IMR-90 (cell line): ENCODE measurements around the gene RHOC. TPM values are rescaled to one million over a fixed set of nuclear protein-coding genes. Genes with fewer than 3 reads are reported as not detected.

Experiments
- ATAC-seq: fragments of 200-7000 bp; cut with Tn5 transposase; 2 replicates; pipeline ENCODE4 v1.9.1; 2020; ENCODE audit warnings: low read depth, mild to moderate bottlenecking, moderate library complexity
- BruUV-seq: library from RNA; stranded (reverse); fragments of 400-500 nt; replicated peaks from 2 replicates; lab custom pipeline; 2021; lab: Mats Ljungman, UMichigan
- CTCF ChIA-PET: fragments of 300-600 bp; formaldehyde crosslinking; extraction: SDS; loops from one replicate; lab custom pipeline; 2021; ENCODE audit warnings: antibody characterized with exemption; lab: Yijun Ruan, JAX
- POLR2A ChIA-PET: fragments of 300-600 bp; sonication (Branson Sonifier 250); formaldehyde crosslinking; loops from one replicate; lab custom pipeline; 2022; ENCODE audit warnings: antibody characterized with exemption; ENCODE audit not compliant: unreplicated experiment; lab: Charles Lee
- DNase-seq: peaks from one replicate; pipeline ENCODE4 v3.0.0; 2013
- H2AFZ ChIP-seq: replicated peaks from 2 replicates; pipeline ENCODE3; 2013; ENCODE audit warnings: low read length, mild to moderate bottlenecking; ENCODE audit not compliant: poor library complexity
- H2AK5ac ChIP-seq: 2 replicates; pipeline ENCODE4 v1.6.1; 2013; ENCODE audit warnings: low read depth, low read length, inconsistent platforms
- H2AK9ac ChIP-seq: replicated peaks from 2 replicates; pipeline ENCODE3; 2013; ENCODE audit warnings: mild to moderate bottlenecking, low read depth, low read length, moderate library complexity; ENCODE audit not compliant: poor library complexity
- H2BK120ac ChIP-seq: 2 replicates; pipeline ENCODE4 v1.6.1; 2013; ENCODE audit warnings: low read depth, low read length, inconsistent platforms
- H2BK15ac ChIP-seq: 3 replicates; pipeline ENCODE4 v1.6.1; 2013; ENCODE audit warnings: low read depth, low read length, inconsistent platforms
- H2BK20ac ChIP-seq: 2 replicates; pipeline ENCODE4 v1.6.1; 2013; ENCODE audit warnings: low read depth, mild to moderate bottlenecking, inconsistent platforms, low read length, moderate library complexity
- H2BK5ac ChIP-seq: 2 replicates; pipeline ENCODE4 v1.6.1; 2013; ENCODE audit warnings: mild to moderate bottlenecking, low read depth, low read length, inconsistent platforms; ENCODE audit not compliant: poor library complexity, severe bottlenecking
- H3K14ac ChIP-seq: replicated peaks from 2 replicates; pipeline ENCODE4 v1.6.1; 2013; ENCODE audit warnings: low read depth, low read length, inconsistent platforms
- H3K18ac ChIP-seq: 2 replicates; pipeline ENCODE4 v1.6.1; 2013; ENCODE audit warnings: low read depth, low read length, control low read depth
- H3K23ac ChIP-seq: 2 replicates; pipeline ENCODE4 v1.6.1; 2013; ENCODE audit warnings: low read depth, low read length, inconsistent platforms
- H3K27ac ChIP-seq: 2 replicates; pipeline ENCODE4 v1.5.1; 2013; ENCODE audit warnings: mild to moderate bottlenecking, control low read depth, low read length; ENCODE audit not compliant: insufficient read depth
- H3K27me3 ChIP-seq: 2 replicates; pipeline ENCODE4 v1.6.1; 2013; ENCODE audit warnings: low read length; ENCODE audit not compliant: control insufficient read depth, insufficient read depth
- H3K36me3 ChIP-seq: 2 replicates; pipeline ENCODE4 v1.6.1; 2013; ENCODE audit warnings: low read length, mixed read lengths; ENCODE audit not compliant: control insufficient read depth, insufficient read depth
- H3K4ac ChIP-seq: 2 replicates; pipeline ENCODE4 v1.6.1; 2013; ENCODE audit warnings: low read depth, low read length, inconsistent platforms
- H3K4me1 ChIP-seq: 2 replicates; pipeline ENCODE4 v1.6.1; 2013; ENCODE audit warnings: low read length, mixed read lengths; ENCODE audit not compliant: control insufficient read depth, insufficient read depth
- H3K4me2 ChIP-seq: 2 replicates; pipeline ENCODE4 v1.6.1; 2013; ENCODE audit warnings: low read depth, mild to moderate bottlenecking, control low read depth, low read length, moderate library complexity
- H3K4me3 ChIP-seq: 2 replicates; pipeline ENCODE4 v1.5.1; 2013; ENCODE audit warnings: low read depth, mild to moderate bottlenecking, control low read depth, low read length, moderate library complexity; ENCODE audit not compliant: insufficient read depth
- H3K56ac ChIP-seq: 2 replicates; pipeline ENCODE4 v1.6.1; 2013; ENCODE audit warnings: low read length, inconsistent platforms; ENCODE audit not compliant: insufficient read depth; ENCODE audit errors: extremely low read depth
- H3K79me1 ChIP-seq, 2 experiments: 2 replicates each; pipeline ENCODE4 v1.6.1; 2013; ENCODE audit warnings: low read length in 2 of 2, inconsistent platforms in 1 of 2, low read depth in 1 of 2
- H3K9ac ChIP-seq: 2 replicates; pipeline ENCODE4 v1.6.1; 2013; ENCODE audit warnings: low read depth, low read length, control low read depth
- H3K9me1 ChIP-seq: 2 replicates; pipeline ENCODE4 v1.6.1; 2013; ENCODE audit warnings: low read length, inconsistent platforms; ENCODE audit not compliant: insufficient read depth
- H3K9me3 ChIP-seq: 2 replicates; pipeline ENCODE4 v1.6.1; 2013; ENCODE audit warnings: low read length; ENCODE audit not compliant: control insufficient read depth, insufficient read depth
- H4K20me1 ChIP-seq: 2 replicates; pipeline ENCODE4 v1.6.1; 2013; ENCODE audit warnings: low read length, inconsistent platforms; ENCODE audit not compliant: insufficient read depth
- H4K5ac ChIP-seq: 2 replicates; pipeline ENCODE4 v1.6.1; 2013; ENCODE audit warnings: mild to moderate bottlenecking, low read depth, low read length, control low read depth
- H4K8ac ChIP-seq, 2 experiments: 2 replicates each; pipeline ENCODE4 v1.6.1; 2013; ENCODE audit warnings: low read depth in 2 of 2, low read length in 2 of 2, control low read depth in 1 of 2, inconsistent platforms in 1 of 2
- H4K91ac ChIP-seq: 2 replicates; pipeline ENCODE4 v1.6.1; 2013; ENCODE audit warnings: low read depth, low read length, inconsistent platforms; ENCODE audit not compliant: insufficient read depth
- NFE2L2 ChIP-seq: fragments of 150-350 bp; IDR thresholded peaks from 2 replicates; pipeline ENCODE4 v1.6.1; 2016; ENCODE audit warnings: low read depth, mild to moderate bottlenecking, low read length
- WGBS, 2 experiments: methylation state at CpG; one replicate each; pipeline versions ENCODE4 v1.1.5 to v1.1.7; 2013; ENCODE audit warnings: missing lambda C conversion rate in 2 of 2; ENCODE audit not compliant: insufficient read length in 1 of 2; ENCODE audit errors: extremely low coverage in 2 of 2; 5-methylcytosine and 5-hydroxymethylcytosine counted together
- dilution Hi-C: fragments of 300-500 bp; cut with HindIII; formaldehyde crosslinking; loops from one replicate; pipeline ENCODE4 v1.14.3; 2018; ENCODE audit warnings: low sequenced_read_pairs; ENCODE audit not compliant: unreplicated experiment
- in situ Hi-C: fragments of 300-500 bp; cut with MboI; formaldehyde crosslinking; loops from 3 replicates; pipeline ENCODE4 v1.14.3; 2019; ENCODE audit warnings: low sequenced_read_pairs, inconsistent platforms, mixed read lengths
- intact Hi-C: fragments of 100-400 bp; cut with micrococcal nuclease; formaldehyde crosslinking; loops from 2 replicates; pipeline ENCODE4 v1.10.0; 2022
- polyA plus RNA-seq, 3 experiments: library from polyadenylated mRNA; depleted of rRNA; stranded (reverse); fragments of >200 nt; gene quantifications; 2 replicates each; pipeline ENCODE4 v1.2.3, GENCODE V29; 2012; ENCODE audit warnings: low replicate concordance in 1 of 3
- total RNA-seq: library from RNA; depleted of rRNA; stranded (reverse); fragments of >200 nt; gene quantifications from 2 replicates; pipeline ENCODE4 v1.2.3, GENCODE V29; 2012

The RHOC gene
- total and polyA plus RNA-seq, 2 of the 4 experiments (the other 2 are of a cell fraction): 764 to 839 TPM

- H4K91ac ChIP-seq: no peak overlapping the region
- H3K18ac ChIP-seq: no peak overlapping the region
- H3K27ac ChIP-seq: no peak overlapping the region
- no TSS peak for BruUV-seq
- H2BK5ac ChIP-seq: no peak overlapping the region
- H3K36me3 ChIP-seq: peaks cover 17% of the 10 kb centered on the region
- no peak overlapping the region for H4K8ac ChIP-seq
- peaks cover 21 to 66% of the 10 kb centered on the region in 2 experiments for H3K79me1 ChIP-seq
- peaks cover 15% of the 10 kb centered on the region; the same call in 1 of the 2 replicates for H4K20me1 ChIP-seq
- intact Hi-C loops: no loop called here
- no peak overlapping the region for H4K5ac ChIP-seq
- no peak overlapping the region for H2AK5ac ChIP-seq
- no peak overlapping the region for H3K23ac ChIP-seq
- no peak overlapping the region for H2AK9ac ChIP-seq
- ChIA-PET CTCF (no interaction called here), POLR2A (no interaction called here)
- peaks cover 4% of the 10 kb centered on the region for H3K4me1 ChIP-seq
- no peak overlapping the region for H3K9ac ChIP-seq
- peaks cover 21% of the 10 kb centered on the region for H3K9me1 ChIP-seq
- no peak overlapping the region for H2BK15ac ChIP-seq
- 100% methylated on average over 2 of the region's 4 CpGs; no CpG with 5 or more reads in 1 of the 2 experiments for WGBS, 2 experiments
- dilution Hi-C loops: no loop called here
- H2AFZ ChIP-seq: no peak overlapping the region
- no peaks in the 10 kb centered on the region for H3K9me3 ChIP-seq
- ATAC-seq: no peak
- H3K27me3 ChIP-seq: no peaks in the 10 kb centered on the region
- H3K56ac ChIP-seq: no peak overlapping the region
- no peak overlapping the region for H2BK120ac ChIP-seq
- DNase-seq: no peak
- H3K4me2 ChIP-seq: no peak overlapping the region
- H2BK20ac ChIP-seq: no peak overlapping the region
- in situ Hi-C loops: no loop called here
- no peak overlapping the region for H3K14ac ChIP-seq
- no peak overlapping the region for H3K4ac ChIP-seq
- H3K4me3 ChIP-seq: no peak overlapping the region
- TF ChIP-seq NFE2L2: no peak
Observed at GRCh38 chr1:112686835-112687234, 20.1 kb downstream of the RHOC start.
